Right lobe of liver (tissue), 4 donors: ENCODE data around the gene ALAD.
"Not testable (repeated sequence)": the region's sequence is repeated elsewhere in the genome, so short reads cannot be mapped to it uniquely, and the experiment has no call there.

Source experiments
- CTCF ChIP-seq, 4 donors: fragments of 200-600 bp in 3 of 4; fragments of 450-650 bp in 1 of 4; IDR thresholded peaks; one replicate each; pipeline versions ENCODE4 v1.5.1 to v1.8.0; 2016 to 2022; ENCODE audit warnings: antibody characterized with exemption in 4 of 4, mild to moderate bottlenecking in 2 of 4
- POLR2A ChIP-seq: fragments of 450-650 bp; IDR thresholded peaks from one replicate; pipeline ENCODE4 v1.6.1; 2017; ENCODE audit warnings: antibody characterized with exemption, mild to moderate bottlenecking
- donor health status: DM: no; HTN: no; CAD: no.
- donor health status: DM: no; HTN: no; CAD: no.
- donor health status: DM: no; HTN: yes; CAD: no.

- not testable (repeated sequence) for TF ChIP-seq CTCF (IDR thresholded peaks at IDR 0.05); POLR2A
These were observed 19.6 kb downstream of the ALAD start for GRCh38 chr9:113381441-113381840.
